Measurements from ENCODE around the gene NGLY1. TPM values are rescaled to one million over a fixed set of nuclear protein-coding genes. Genes with fewer than 3 reads are reported as not detected.

Gene NGLY1
- total and polyA plus RNA-seq, 4 donors = 14.1 to 37.9 (median 28.1) TPM

- ATAC-seq (ENCODE audit: low FRiP score) = no peak
- intact Hi-C loops (cut with DNase I) = no loop called here
- Histone ChIP-seq H3K4me3 (ENCODE audit: low read length in 2 of 2) (no peak overlapping the region), H3K9me3 (ENCODE audit: control insufficient read depth, low read length) (no peaks in the 10 kb centered on the region), H3K36me3 (ENCODE audit: control insufficient read depth in 1 of 2, insufficient read depth in 2 of 2, low read length in 1 of 2) (peaks cover 0 to 2% of the 10 kb centered on the region in 2 donors), H3K27me3 (ENCODE audit: control insufficient read depth in 1 of 2, insufficient read depth in 2 of 2, low read length in 1 of 2) (no peaks in the 10 kb centered on the region), H3K27ac (ENCODE audit: low read depth in 1 of 2, low read length in 2 of 2) (no peak overlapping the region), H3K4me1 (ENCODE audit: control insufficient read depth in 1 of 2, insufficient read depth in 2 of 2, low read length in 2 of 2) (no peaks in the 10 kb centered on the region)
- WGBS, 2 donors = 97 to 99% methylated on average over 3 of the region's 3 CpGs
- no peak for DNase-seq
Observed at GRCh38 chr3:25744470-25744869, 38.8 kb downstream of the NGLY1 start.

GRCh38 chr3:25728101-25728500 lies 55.1 kb downstream of the NGLY1 start:
- ATAC-seq (ENCODE audit: low FRiP score) (no peak), DNase-seq (no peak)
- no peaks in the 10 kb centered on the region for H3K27me3 ChIP-seq (ENCODE audit: control insufficient read depth in 1 of 2, insufficient read depth in 2 of 2, low read length in 1 of 2)
- peaks cover 3 to 4% of the 10 kb centered on the region in 2 donors for H3K36me3 ChIP-seq (ENCODE audit: control insufficient read depth in 1 of 2, insufficient read depth in 2 of 2, low read length in 1 of 2)
- intact Hi-C loops (cut with DNase I) = no loop called here
- H3K9me3 ChIP-seq (ENCODE audit: control insufficient read depth, low read length) = no peaks in the 10 kb centered on the region
- H3K4me3 ChIP-seq (ENCODE audit: low read length in 2 of 2) = no peak overlapping the region
- peaks cover 0 to 5% of the 10 kb centered on the region in 2 donors for H3K4me1 ChIP-seq (ENCODE audit: control insufficient read depth in 1 of 2, insufficient read depth in 2 of 2, low read length in 2 of 2)
- H3K27ac ChIP-seq (ENCODE audit: low read depth in 1 of 2, low read length in 2 of 2) = no peak overlapping the region

- H3K9me3 ChIP-seq (ENCODE audit: control insufficient read depth, low read length) = no peaks in the 10 kb centered on the region
- peaks cover 0 to 3% of the 10 kb centered on the region in 2 donors for H3K36me3 ChIP-seq (ENCODE audit: control insufficient read depth in 1 of 2, insufficient read depth in 2 of 2, low read length in 1 of 2)
- 89 to 90% methylated on average over 6 of the region's 6 CpGs for WGBS, 2 donors
Observed at GRCh38 chr3:25727316-25727715, 55.9 kb downstream of the NGLY1 start.

GRCh38 chr3:25725810-25726209 lies 57.4 kb downstream of the NGLY1 start:
- DNase-seq (no peak), ATAC-seq (ENCODE audit: low FRiP score) (no peak)
- H3K36me3 ChIP-seq (ENCODE audit: control insufficient read depth in 1 of 2, insufficient read depth in 2 of 2, low read length in 1 of 2) = peaks cover 0 to 3% of the 10 kb centered on the region in 2 donors
- no peak overlapping the region for H3K27ac ChIP-seq (ENCODE audit: low read depth in 1 of 2, low read length in 2 of 2)
- H3K4me3 ChIP-seq (ENCODE audit: low read length in 2 of 2) = no peak overlapping the region
- 16 to 18% methylated on average over 3 of the region's 3 CpGs for WGBS, 2 donors
- H3K27me3 ChIP-seq (ENCODE audit: control insufficient read depth in 1 of 2, insufficient read depth in 2 of 2, low read length in 1 of 2) = no peaks in the 10 kb centered on the region
- peaks cover 0 to 5% of the 10 kb centered on the region in 2 donors for H3K4me1 ChIP-seq (ENCODE audit: control insufficient read depth in 1 of 2, insufficient read depth in 2 of 2, low read length in 2 of 2)
- intact Hi-C loops (cut with DNase I) = no loop called here
- H3K9me3 ChIP-seq (ENCODE audit: control insufficient read depth, low read length) = no peaks in the 10 kb centered on the region

More at GRCh38 chr3:25727316-25727715, 55.9 kb downstream of the NGLY1 start:
- intact Hi-C loops (cut with DNase I) = no loop called here
- ATAC-seq (ENCODE audit: low FRiP score) = no peak
- H3K4me1 ChIP-seq (ENCODE audit: control insufficient read depth in 1 of 2, insufficient read depth in 2 of 2, low read length in 2 of 2) = peaks cover 0 to 5% of the 10 kb centered on the region in 2 donors
- no peak for DNase-seq
- no peak overlapping the region for H3K4me3 ChIP-seq (ENCODE audit: low read length in 2 of 2)
- no peaks in the 10 kb centered on the region for H3K27me3 ChIP-seq (ENCODE audit: control insufficient read depth in 1 of 2, insufficient read depth in 2 of 2, low read length in 1 of 2)
- no peak overlapping the region for H3K27ac ChIP-seq (ENCODE audit: low read depth in 1 of 2, low read length in 2 of 2)

GRCh38 chr3:25724948-25725645 lies 58.1 kb downstream of the NGLY1 start:
- H3K4me1 ChIP-seq (ENCODE audit: control insufficient read depth in 1 of 2, insufficient read depth in 2 of 2, low read length in 2 of 2) = peaks cover 0 to 5% of the 10 kb centered on the region in 2 donors
- intact Hi-C loops (cut with DNase I) = no loop called here
- 90 to 91% methylated on average over 2 of the region's 2 CpGs for WGBS, 2 donors
- H3K4me3 ChIP-seq (ENCODE audit: low read length in 2 of 2) = no peak overlapping the region
- no peak overlapping the region for H3K27ac ChIP-seq (ENCODE audit: low read depth in 1 of 2, low read length in 2 of 2)
- ATAC-seq (ENCODE audit: low FRiP score) = no peak
- DNase-seq = no peak
- H3K27me3 ChIP-seq (ENCODE audit: control insufficient read depth in 1 of 2, insufficient read depth in 2 of 2, low read length in 1 of 2) = no peaks in the 10 kb centered on the region
- H3K9me3 ChIP-seq (ENCODE audit: control insufficient read depth, low read length) = no peaks in the 10 kb centered on the region
- H3K36me3 ChIP-seq (ENCODE audit: control insufficient read depth in 1 of 2, insufficient read depth in 2 of 2, low read length in 1 of 2) = peaks cover 0 to 3% of the 10 kb centered on the region in 2 donors

GRCh38 chr3:25723802-25724201 lies 59.4 kb downstream of the NGLY1 start:
- Histone ChIP-seq H3K4me1 (ENCODE audit: control insufficient read depth in 1 of 2, insufficient read depth in 2 of 2, low read length in 2 of 2) (peaks cover 0 to 5% of the 10 kb centered on the region in 2 donors), H3K27ac (ENCODE audit: low read depth in 1 of 2, low read length in 2 of 2) (no peak overlapping the region), H3K4me3 (ENCODE audit: low read length in 2 of 2) (no peak overlapping the region), H3K36me3 (ENCODE audit: control insufficient read depth in 1 of 2, insufficient read depth in 2 of 2, low read length in 1 of 2) (peaks cover 0 to 3% of the 10 kb centered on the region in 2 donors), H3K27me3 (ENCODE audit: control insufficient read depth in 1 of 2, insufficient read depth in 2 of 2, low read length in 1 of 2) (no peaks in the 10 kb centered on the region), H3K9me3 (ENCODE audit: control insufficient read depth, low read length) (no peaks in the 10 kb centered on the region)
- DNase-seq (no peak), ATAC-seq (ENCODE audit: low FRiP score) (no peak)
- 95 to 96% methylated on average over 2 of the region's 2 CpGs for WGBS, 2 donors
- intact Hi-C loops (cut with DNase I) = no loop called here

- intact Hi-C loops (cut with DNase I) = no loop called here
- DNase-seq (no peak), ATAC-seq (ENCODE audit: low FRiP score) (no peak)
- no peaks in the 10 kb centered on the region for H3K36me3 ChIP-seq (ENCODE audit: control insufficient read depth in 1 of 2, insufficient read depth in 2 of 2, low read length in 1 of 2)
- no peaks in the 10 kb centered on the region for H3K4me1 ChIP-seq (ENCODE audit: control insufficient read depth in 1 of 2, insufficient read depth in 2 of 2, low read length in 2 of 2)
- no peak overlapping the region for H3K27ac ChIP-seq (ENCODE audit: low read depth in 1 of 2, low read length in 2 of 2)
- no peaks in the 10 kb centered on the region for H3K27me3 ChIP-seq (ENCODE audit: control insufficient read depth in 1 of 2, insufficient read depth in 2 of 2, low read length in 1 of 2)
- H3K4me3 ChIP-seq (ENCODE audit: low read length in 2 of 2) = no peak overlapping the region
- WGBS, 2 donors = 88 to 95% methylated on average over 1 of the region's 1 CpG
- no peaks in the 10 kb centered on the region for H3K9me3 ChIP-seq (ENCODE audit: control insufficient read depth, low read length)
Observed at GRCh38 chr3:25719321-25719720, 63.9 kb downstream of the NGLY1 start.

- Histone ChIP-seq H3K27me3 (ENCODE audit: control insufficient read depth in 1 of 2, insufficient read depth in 2 of 2, low read length in 1 of 2) (no peaks in the 10 kb centered on the region), H3K9me3 (ENCODE audit: control insufficient read depth, low read length) (no peaks in the 10 kb centered on the region), H3K27ac (ENCODE audit: low read depth in 1 of 2, low read length in 2 of 2) (no peak overlapping the region), H3K4me1 (ENCODE audit: control insufficient read depth in 1 of 2, insufficient read depth in 2 of 2, low read length in 2 of 2) (no peaks in the 10 kb centered on the region), H3K4me3 (ENCODE audit: low read length in 2 of 2) (no peak overlapping the region), H3K36me3 (ENCODE audit: control insufficient read depth in 1 of 2, insufficient read depth in 2 of 2, low read length in 1 of 2) (no peaks in the 10 kb centered on the region)
- ATAC-seq (ENCODE audit: low FRiP score) (no peak), DNase-seq (no peak)
- WGBS, 2 donors = 89 to 91% methylated on average over 11 of the region's 11 CpGs
- intact Hi-C loops (cut with DNase I) = no loop called here
Observed at GRCh38 chr3:25713341-25713985, 69.8 kb downstream of the NGLY1 start.

GRCh38 chr3:25711090-25711489 lies 72.2 kb downstream of the NGLY1 start:
- ATAC-seq (ENCODE audit: low FRiP score) (no peak), DNase-seq (no peak)
- H3K36me3 ChIP-seq (ENCODE audit: control insufficient read depth in 1 of 2, insufficient read depth in 2 of 2, low read length in 1 of 2) = no peaks in the 10 kb centered on the region
- H3K27me3 ChIP-seq (ENCODE audit: control insufficient read depth in 1 of 2, insufficient read depth in 2 of 2, low read length in 1 of 2) = no peaks in the 10 kb centered on the region
- H3K4me3 ChIP-seq (ENCODE audit: low read length in 2 of 2) = no peak overlapping the region
- H3K4me1 ChIP-seq (ENCODE audit: control insufficient read depth in 1 of 2, insufficient read depth in 2 of 2, low read length in 2 of 2) = no peaks in the 10 kb centered on the region
- H3K9me3 ChIP-seq (ENCODE audit: control insufficient read depth, low read length) = no peaks in the 10 kb centered on the region
- WGBS, 2 donors = 87 to 95% methylated on average over 2 of the region's 2 CpGs
- H3K27ac ChIP-seq (ENCODE audit: low read depth in 1 of 2, low read length in 2 of 2) = no peak overlapping the region
- intact Hi-C loops (cut with DNase I) = no loop called here
